HepG2 (cell line): ENCODE measurements around the gene SEH1L. TPM values are rescaled to one million over a fixed set of nuclear protein-coding genes. Genes with fewer than 3 reads are reported as not detected.

Source experiments
- ATAC-seq: fragments of 200-7000 bp; cut with Tn5 transposase; 3 replicates; pipeline ENCODE4 v1.9.1; 2020; ENCODE audit warnings: mild to moderate bottlenecking, moderate library complexity
- BruUV-seq: library from RNA; stranded (reverse); fragments of 400-500 nt; replicated peaks from 2 replicates; lab custom pipeline; 2021; lab: Mats Ljungman, UMichigan
- CTCF ChIA-PET: fragments of 300-600 bp; formaldehyde crosslinking; extraction: SDS; loops from one replicate; lab custom pipeline; 2021; ENCODE audit warnings: low total read pairs, inconsistent platforms, low intra/inter-chr PET ratio; lab: Yijun Ruan, JAX
- POLR2A ChIA-PET: fragments of 350-600 bp; sonication (Branson Sonifier 250); formaldehyde crosslinking; loops from one replicate; lab custom pipeline; 2020; ENCODE audit warnings: antibody characterized with exemption, inconsistent platforms; lab: Yijun Ruan, JAX
- DNase-seq: peaks from one replicate; pipeline ENCODE4 v3.0.0-alpha.2; 2015; ENCODE audit warnings: low spot score
- FAIRE-seq: peaks from 3 replicates; lab custom pipeline; 2011; peaks lifted over from hg19 to GRCh38; lab: Jason Lieb, UNC
- H2AFZ ChIP-seq: one replicate; pipeline ENCODE4 v1.6.1; 2011; ENCODE audit warnings: low read length, inconsistent platforms
- H3K27ac ChIP-seq: fragments of 300-600 bp; 3 replicates; pipeline ENCODE4 v1.8.0; 2011; ENCODE audit warnings: mixed run types, mild to moderate bottlenecking, mixed read lengths, low read length, inconsistent platforms; ENCODE audit not compliant: insufficient read depth; ENCODE audit errors: extremely low read length
- H3K27me3 ChIP-seq, 2 experiments: fragments of 200-600 bp in 1 of 2; 2 replicates in 1 of 2; 3 replicates in 1 of 2; pipeline versions ENCODE4 v1.6.0 to v1.8.0; 2011; ENCODE audit warnings: low read length in 2 of 2, mild to moderate bottlenecking in 2 of 2, moderate library complexity in 2 of 2, inconsistent platforms in 1 of 2; ENCODE audit not compliant: insufficient read depth in 2 of 2, control insufficient read depth in 1 of 2
- H3K36me3 ChIP-seq, 2 experiments: fragments of 200-600 bp in 1 of 2; replicated peaks in 1 of 2; 2 replicates in 1 of 2; 3 replicates in 1 of 2; pipeline versions ENCODE4 v1.5.1 to v1.8.0; 2011; ENCODE audit warnings: low read length in 2 of 2, inconsistent platforms in 1 of 2; ENCODE audit not compliant: insufficient read depth in 2 of 2, control insufficient read depth in 1 of 2
- H3K4me1 ChIP-seq: 2 replicates; pipeline ENCODE4 v1.5.1; 2012; ENCODE audit warnings: low read length, inconsistent platforms; ENCODE audit not compliant: insufficient read depth
- H3K4me2 ChIP-seq: 2 replicates; pipeline ENCODE4 v1.6.0; 2011; ENCODE audit warnings: low read depth, low read length, inconsistent platforms
- H3K4me3 ChIP-seq, 3 experiments: fragments of 200-600 bp in 1 of 3; sonication (generic), shearing (Covaris generic) in 1 of 3; replicated peaks in 1 of 3; 2 replicates each; pipeline ENCODE4 v1.5.1; 2011 to 2016; ENCODE audit warnings: low read length in 3 of 3, inconsistent platforms in 2 of 3, low read depth in 2 of 3, mild to moderate bottlenecking in 2 of 3, control low read depth in 1 of 3, mixed read lengths in 1 of 3; ENCODE audit not compliant: insufficient read depth in 1 of 3
- H3K79me2 ChIP-seq: one replicate; pipeline ENCODE4 v1.6.1; 2011; ENCODE audit warnings: low read length, inconsistent platforms; ENCODE audit not compliant: insufficient read depth
- H3K9ac ChIP-seq: 2 replicates; pipeline ENCODE4 v1.6.0; 2011; ENCODE audit warnings: mild to moderate bottlenecking, low read depth, low read length, inconsistent platforms; ENCODE audit not compliant: insufficient read depth
- H3K9me3 ChIP-seq: 2 replicates; pipeline ENCODE4 v1.5.1; 2012; ENCODE audit warnings: mild to moderate bottlenecking, low read length
- H4K20me1 ChIP-seq: 2 replicates; pipeline ENCODE4 v1.6.0; 2011; ENCODE audit warnings: inconsistent platforms, mild to moderate bottlenecking, low read length, moderate library complexity; ENCODE audit not compliant: insufficient read depth
- BCL3 ChIP-seq: sonication (generic); formaldehyde crosslinking; IDR thresholded peaks from 2 replicates; pipeline ENCODE4 v1.5.1; 2020; ENCODE audit warnings: mild to moderate bottlenecking, missing genetic modification reagents, moderate library complexity
- CERS6 ChIP-seq: sonication (generic); formaldehyde crosslinking; IDR thresholded peaks from 2 replicates; pipeline ENCODE4 v1.5.0; 2020; ENCODE audit warnings: missing genetic modification reagents
- TOE1 ChIP-seq: sonication (generic); formaldehyde crosslinking; IDR thresholded peaks from 2 replicates; pipeline ENCODE4 v1.4.0; 2020; ENCODE audit warnings: mild to moderate bottlenecking, missing genetic modification reagents
- ZKSCAN5 ChIP-seq: sonication (generic); formaldehyde crosslinking; IDR thresholded peaks from 2 replicates; pipeline ENCODE4 v1.5.1; 2020; ENCODE audit warnings: mild to moderate bottlenecking, missing genetic modification reagents
- ZNF274 ChIP-seq: sonication (generic); formaldehyde crosslinking; IDR thresholded peaks from 2 replicates; pipeline ENCODE4 v1.5.1; 2020; ENCODE audit warnings: mild to moderate bottlenecking, missing genetic modification reagents
- ZNF639 ChIP-seq: conservative IDR thresholded peaks from 2 replicates; pipeline ENCODE4 v1.6.1; 2018; ENCODE audit warnings: missing genetic modification reagents
- WGBS: methylation state at CpG from one replicate; pipeline ENCODE4 v1.1.6; 2017; ENCODE audit warnings: low lambda C conversion rate; 5-methylcytosine and 5-hydroxymethylcytosine counted together
- in situ Hi-C: cut with HindIII; loops from 2 replicates; pipeline ENCODE4 v1.10.0; 2017; ENCODE audit warnings: low pct_unique_long_range_greater_than_20kb; ENCODE audit not compliant: extremely low pct_ligation_motif_present
- intact Hi-C: fragments of 100-400 bp; cut with micrococcal nuclease; formaldehyde crosslinking; loops from one replicate; pipeline ENCODE4 v1.10.0; 2022; ENCODE audit not compliant: unreplicated experiment
- polyA plus RNA-seq, 8 experiments: library from polyadenylated mRNA; depleted of rRNA in 3 of 8; stranded (reverse) in 7 of 8; unstranded in 1 of 8; fragments of >200 nt; fragmentation: Illumina TruSeq in 4 of 8; extraction: Trizol in 4 of 8; gene quantifications; 2 replicates each; pipeline versions ENCODE4 v1.2.1 to v1.2.3, GENCODE V29; 2011 to 2016; ENCODE audit warnings: low read depth in 4 of 8, missing spikeins in 1 of 8, mixed read lengths in 1 of 8; ENCODE audit not compliant: insufficient read depth in 1 of 8
- total RNA-seq, 5 experiments: library from RNA; depleted of rRNA; stranded (reverse); fragments of >200 nt; fragmentation: Illumina TruSeq; extraction: Trizol; gene quantifications; 2 replicates each; pipeline ENCODE4 v1.2.3, GENCODE V29; 2016; ENCODE audit warnings: low read depth in 1 of 5

Gene SEH1L
- total and polyA plus RNA-seq, 2 of the 13 experiments (the other 11 are each of a cell fraction or from before 2014, with no cell fraction given) = 59.6 to 63.5 TPM

GRCh38 chr18:12958478-12958877, 10.7 kb downstream of the SEH1L start (continued):
- no peak for TF ChIP-seq ZNF639 (CRISPR knock-in tag)

- FAIRE-seq (no peak), DNase-seq (no peak), ATAC-seq (no peak)
- Histone ChIP-seq H3K9me3 (no peaks in the 10 kb centered on the region), H3K27ac (no peak overlapping the region), H2AFZ (no peak overlapping the region), H3K4me3 (no peak overlapping the region), H4K20me1 (peaks cover 3% of the 10 kb centered on the region; the same call in 1 of the 2 replicates), H3K9ac (no peak overlapping the region), H3K36me3 (peaks cover 9 to 67% of the 10 kb centered on the region in 2 experiments), H3K4me2 (no peak overlapping the region), H3K79me2 (peaks cover 43% of the 10 kb centered on the region), H3K27me3 (no peaks in the 10 kb centered on the region), H3K4me1 (peaks cover 12% of the 10 kb centered on the region)
- CTCF ChIA-PET = no interaction called here
- POLR2A ChIA-PET = interaction anchor here (1.3 kb wide), 1 partner anchor 12 kb away, joined by 7 read pairs; the partner anchor contains the start of gene SEH1L
- TSS peak; percentile 10 for BruUV-seq
- in situ Hi-C loops (no loop called here), intact Hi-C loops (no loop called here)
- 100% methylated on average over 2 of the region's 2 CpGs for WGBS
- TF ChIP-seq CERS6 (CRISPR knock-in tag) (no peak), BCL3 (CRISPR knock-in tag) (no peak), TOE1 (no peak), ZKSCAN5 (CRISPR knock-in tag) (no peak), ZNF274 (CRISPR knock-in tag) (no peak)
- TF ChIP-seq, all 625 proteins: peak for 0
These were observed 12.6 kb downstream of the SEH1L start for GRCh38 chr18:12960395-12960794.
